Endothelial cell (in vitro differentiated cells): ENCODE results near the gene RAP2A. TPM values are rescaled to one million over a fixed set of nuclear protein-coding genes. Genes with fewer than 3 reads are reported as not detected.

Experiments
- DNase-seq: peaks from one replicate; pipeline ENCODE4 v3.0.0; 2021; ENCODE audit warnings: low spot score
- H3K27ac Mint-ChIP-seq: one replicate; pipeline ENCODE4 v1.8.0; 2021; ENCODE audit warnings: mixed read lengths, inconsistent platforms; ENCODE audit not compliant: unreplicated experiment
- H3K27me3 Mint-ChIP-seq: one replicate; pipeline ENCODE4 v1.8.0; 2021; ENCODE audit warnings: mild to moderate bottlenecking, moderate library complexity, mixed read lengths, inconsistent platforms; ENCODE audit not compliant: unreplicated experiment
- H3K36me3 Mint-ChIP-seq: one replicate; pipeline ENCODE4 v1.8.0; 2021; ENCODE audit warnings: mild to moderate bottlenecking, low read depth, mixed read lengths, inconsistent platforms; ENCODE audit not compliant: unreplicated experiment
- H3K4me1 Mint-ChIP-seq: one replicate; pipeline ENCODE4 v1.8.0; 2021; ENCODE audit warnings: mild to moderate bottlenecking, mixed read lengths, inconsistent platforms; ENCODE audit not compliant: unreplicated experiment
- H3K4me3 Mint-ChIP-seq: one replicate; pipeline ENCODE4 v1.8.0; 2021; ENCODE audit warnings: mild to moderate bottlenecking, mixed read lengths, inconsistent platforms; ENCODE audit not compliant: unreplicated experiment
- H3K9me3 Mint-ChIP-seq: one replicate; pipeline ENCODE4 v1.8.0; 2021; ENCODE audit warnings: mixed read lengths, inconsistent platforms; ENCODE audit not compliant: unreplicated experiment
- CTCF ChIP-seq: fragments of 200-600 bp; sonication (generic); IDR thresholded peaks from one replicate; pipeline ENCODE4 v1.5.0; 2021; ENCODE audit warnings: antibody characterized with exemption; ENCODE audit not compliant: unreplicated experiment
- total RNA-seq: library from RNA; stranded (reverse); fragmentation: NEBNext Ultra II Directional; extraction: Animal tissue kit (Norgen Biotek cat#: 25700); gene quantifications from one replicate; pipeline ENCODE4 v1.2.1, GENCODE V29; 2021; ENCODE audit not compliant: unreplicated experiment

Gene RAP2A
- total RNA-seq, 1 donor from 2014 or later: 52.3 TPM

GRCh38 chr13:97446448-97446847, 12.5 kb downstream of the RAP2A start:
- H3K27me3 Mint-ChIP-seq: no peaks in the 10 kb centered on the region
- peaks cover 4% of the 10 kb centered on the region for H3K36me3 Mint-ChIP-seq
- no peak overlapping the region for H3K27ac Mint-ChIP-seq
- no peak for DNase-seq
- H3K4me3 Mint-ChIP-seq: no peak overlapping the region
- no peaks in the 10 kb centered on the region for H3K9me3 Mint-ChIP-seq
- peaks cover 8% of the 10 kb centered on the region for H3K4me1 Mint-ChIP-seq
- no peak for TF ChIP-seq CTCF

GRCh38 chr13:97448503-97449251, 14.7 kb downstream of the RAP2A start:
- H3K36me3 Mint-ChIP-seq: peaks cover 9% of the 10 kb centered on the region
- no peak overlapping the region for H3K4me3 Mint-ChIP-seq
- DNase-seq: no peak
- TF ChIP-seq CTCF: no peak
- H3K4me1 Mint-ChIP-seq: peaks cover 8% of the 10 kb centered on the region
- no peak overlapping the region for H3K27ac Mint-ChIP-seq
- no peaks in the 10 kb centered on the region for H3K27me3 Mint-ChIP-seq
- H3K9me3 Mint-ChIP-seq: no peaks in the 10 kb centered on the region

- no peak overlapping the region for H3K27ac Mint-ChIP-seq
- H3K4me3 Mint-ChIP-seq: no peak overlapping the region
- no peak for DNase-seq
- peaks cover 14% of the 10 kb centered on the region for H3K4me1 Mint-ChIP-seq
- H3K36me3 Mint-ChIP-seq: peaks cover 12% of the 10 kb centered on the region
- H3K9me3 Mint-ChIP-seq: no peaks in the 10 kb centered on the region
- no peak for TF ChIP-seq CTCF
- H3K27me3 Mint-ChIP-seq: no peaks in the 10 kb centered on the region
These were observed 20.7 kb downstream of the RAP2A start for GRCh38 chr13:97454699-97455098.

GRCh38 chr13:97456047-97456446, 22.1 kb downstream of the RAP2A start:
- Mint-ChIP-seq H3K27ac (peak overlapping the region; percentile 80), H3K4me1 (peaks cover 14% of the 10 kb centered on the region), H3K4me3 (peak overlapping the region; percentile 73), H3K9me3 (no peaks in the 10 kb centered on the region), H3K36me3 (peaks cover 12% of the 10 kb centered on the region), H3K27me3 (no peaks in the 10 kb centered on the region)
- no peak for TF ChIP-seq CTCF
- DNase-seq: no peak

GRCh38 chr13:97459215-97459777, 25.3 kb downstream of the RAP2A start:
- H3K27me3 Mint-ChIP-seq: no peaks in the 10 kb centered on the region
- no peak for DNase-seq
- peaks cover 5% of the 10 kb centered on the region for H3K36me3 Mint-ChIP-seq
- TF ChIP-seq CTCF: no peak
- H3K4me3 Mint-ChIP-seq: peak overlapping the region; percentile 28
- H3K27ac Mint-ChIP-seq: no peak overlapping the region
- H3K4me1 Mint-ChIP-seq: peaks cover 16% of the 10 kb centered on the region
- H3K9me3 Mint-ChIP-seq: no peaks in the 10 kb centered on the region
